Measurements from ENCODE around the gene BTF3. TPM values are rescaled to one million over a fixed set of nuclear protein-coding genes. Genes with fewer than 3 reads are reported as not detected.

The BTF3 gene
- total and polyA plus RNA-seq, 9 of the 15 experiments (the other 6 are each of a cell fraction or from before 2014, with no cell fraction given) = 534 to 1,637 (median 848) TPM

- TF ChIP-seq UBTF (IDR thresholded peaks at IDR 0.05; ENCODE audit: borderline replicate concordance in 1 of 2, low read depth in 2 of 2, low read length in 2 of 2) = peak; percentile 41 to 82; a peak in 2 of 4 replicates
- TF ChIP-seq ZBTB40 (IDR thresholded peaks at IDR 0.05) = peak; percentile 95
- no peak for TF ChIP-seq ZBTB40 (CRISPR knock-in tag; IDR thresholded peaks at IDR 0.05)
- peak; percentile 58; the same call in 1 of the 2 replicates for TF ChIP-seq ARID3B (CRISPR knock-in tag; IDR thresholded peaks at IDR 0.05; ENCODE audit: borderline replicate concordance)
- TF ChIP-seq POLR2H (tag; IDR thresholded peaks at IDR 0.05; ENCODE audit: low read depth) = peak; percentile 79
- peak; percentile 87 for TF ChIP-seq POLR2AphosphoS5 (IDR thresholded peaks at IDR 0.05; ENCODE audit: control insufficient read depth, insufficient read depth, low read depth, low read length)
Observed at GRCh38 chr5:73498057-73498992, at the start of gene BTF3 (continued).
